ENCODE data around the gene ZDHHC19.

- TF ChIP-seq CTCF (IDR thresholded peaks at IDR 0.05; ENCODE audit: low read length) (no peak), EZH2 (IDR thresholded peaks at IDR 0.05; ENCODE audit: borderline replicate concordance, low read length) (no peak)
These were observed 46.6 kb downstream of the ZDHHC19 start for GRCh38 chr3:196164576-196164975.

Measured in OCI-LY1 (cell line).